ENCODE measurements around the gene USF1. TPM values are rescaled to one million over a fixed set of nuclear protein-coding genes. Genes with fewer than 3 reads are reported as not detected.

The USF1 gene
- total and polyA plus RNA-seq, 4 donors, result 19.2 to 43.5 (median 27.2) TPM

GRCh38 chr1:161048949-161049722, 3.4 kb upstream of the USF1 start:
- H3K4me1 ChIP-seq (ENCODE audit: control insufficient read depth in 4 of 4, insufficient read depth in 4 of 4, low read length in 3 of 4), result peaks cover 1 to 18% (median 8%) of the 10 kb centered on the region in 4 donors
- TF ChIP-seq SP1 (IDR thresholded peaks at IDR 0.05) (no peak), REST (IDR thresholded peaks at IDR 0.05) (no peak), ATF3 (IDR thresholded peaks at IDR 0.05) (no peak), CTCF (IDR thresholded peaks at IDR 0.05; ENCODE audit: low read depth, low read length, missing input control) (no peak), EGR1 (IDR thresholded peaks at IDR 0.05; ENCODE audit: low read depth in 2 of 2) (no peak), NR2F2 (IDR thresholded peaks at IDR 0.05) (no peak), GABPA (IDR thresholded peaks at IDR 0.05 in 1 of 2, conservative IDR thresholded peaks at IDR 0.05 in 1 of 2) (no peak), JUND (IDR thresholded peaks at IDR 0.05) (no peak), MAX (IDR thresholded peaks at IDR 0.05) (no peak), RAD21 (IDR thresholded peaks at IDR 0.05) (no peak), ZBTB33 (IDR thresholded peaks at IDR 0.05) (no peak)
- H3K9ac ChIP-seq (ENCODE audit: low read depth in 1 of 2, low read length in 2 of 2), result no peak overlapping the region
- peaks cover 0 to 5% (median 0%) of the 10 kb centered on the region in 4 donors for H3K36me3 ChIP-seq (ENCODE audit: control insufficient read depth in 4 of 4, insufficient read depth in 3 of 4, low read depth in 1 of 4, low read length in 3 of 4)
- WGBS, result 92% methylated on average over 5 of the region's 5 CpGs
- peak overlapping the region in 1 of 3 donors; percentile 6 for H3K4me3 ChIP-seq (ENCODE audit: low read depth in 1 of 3, low read length in 3 of 3)
- no peak for DNase-seq (ENCODE audit: low spot score)
- no peaks in the 10 kb centered on the region for H3K27me3 ChIP-seq (ENCODE audit: control insufficient read depth in 4 of 4, insufficient read depth in 4 of 4, low read length in 3 of 4)
- peaks cover 0 to 7% (median 2%) of the 10 kb centered on the region in 4 donors for H3K9me3 ChIP-seq (ENCODE audit: control insufficient read depth in 4 of 4, low read length in 3 of 4)
- no peak overlapping the region for H3K27ac ChIP-seq (ENCODE audit: low read depth in 1 of 2, low read length in 2 of 2)

Measured in liver (tissue), 9 donors.